Calu3 (cell line): ENCODE data around the gene EGF. TPM values are rescaled to one million over a fixed set of nuclear protein-coding genes. Genes with fewer than 3 reads are reported as not detected.
"Not testable (repeated sequence)": the region's sequence is repeated elsewhere in the genome, so short reads cannot be mapped to it uniquely, and the experiment has no call there.

ENCODE experiments used
- BruUV-seq: library from RNA; stranded (reverse); fragments of 400-500 nt; replicated peaks from 2 replicates; lab custom pipeline; 2021; lab: Mats Ljungman, UMichigan
- CTCF ChIA-PET: fragments of 300-600 bp; sonication (Branson Sonifier 250); formaldehyde crosslinking; loops from one replicate; lab custom pipeline; 2022; ENCODE audit warnings: antibody characterized with exemption; lab: Charles Lee
- DNase-seq: peaks from one replicate; pipeline ENCODE4 v3.0.0; 2022
- H3K27ac Mint-ChIP-seq: one replicate; pipeline ENCODE4 v1.8.0; 2022; ENCODE audit warnings: mixed read lengths; ENCODE audit not compliant: unreplicated experiment
- H3K27me3 Mint-ChIP-seq: one replicate; pipeline ENCODE4 v1.8.0; 2022; ENCODE audit warnings: mixed read lengths; ENCODE audit not compliant: unreplicated experiment
- H3K36me3 Mint-ChIP-seq: one replicate; pipeline ENCODE4 v1.8.0; 2022; ENCODE audit warnings: mild to moderate bottlenecking, moderate library complexity, mixed read lengths; ENCODE audit not compliant: insufficient read depth, unreplicated experiment
- H3K4me1 Mint-ChIP-seq: one replicate; pipeline ENCODE4 v1.8.0; 2022; ENCODE audit warnings: mild to moderate bottlenecking, low read depth, mixed read lengths; ENCODE audit not compliant: unreplicated experiment
- H3K4me3 Mint-ChIP-seq: one replicate; pipeline ENCODE4 v1.8.0; 2022; ENCODE audit warnings: mild to moderate bottlenecking, low read depth, moderate library complexity, mixed read lengths; ENCODE audit not compliant: unreplicated experiment
- H3K9me3 Mint-ChIP-seq: one replicate; pipeline ENCODE4 v1.8.0; 2022; ENCODE audit warnings: low read depth, mixed read lengths; ENCODE audit not compliant: unreplicated experiment
- CTCF ChIP-seq: fragments of 200-600 bp; IDR thresholded peaks from one replicate; pipeline ENCODE4 v1.8.0; 2022; ENCODE audit warnings: antibody characterized with exemption; ENCODE audit not compliant: unreplicated experiment
- intact Hi-C: fragments of 100-400 bp; cut with micrococcal nuclease; formaldehyde crosslinking; loops from one replicate; pipeline ENCODE4 v1.10.0; 2022; ENCODE audit not compliant: unreplicated experiment
- total RNA-seq: library from RNA; stranded (reverse); gene quantifications from 2 replicates; pipeline ENCODE4 v1.2.3, GENCODE V29; 2022

EGF gene
- total RNA-seq, 1 experiment from 2014 or later = 1.4 TPM

DNA sequence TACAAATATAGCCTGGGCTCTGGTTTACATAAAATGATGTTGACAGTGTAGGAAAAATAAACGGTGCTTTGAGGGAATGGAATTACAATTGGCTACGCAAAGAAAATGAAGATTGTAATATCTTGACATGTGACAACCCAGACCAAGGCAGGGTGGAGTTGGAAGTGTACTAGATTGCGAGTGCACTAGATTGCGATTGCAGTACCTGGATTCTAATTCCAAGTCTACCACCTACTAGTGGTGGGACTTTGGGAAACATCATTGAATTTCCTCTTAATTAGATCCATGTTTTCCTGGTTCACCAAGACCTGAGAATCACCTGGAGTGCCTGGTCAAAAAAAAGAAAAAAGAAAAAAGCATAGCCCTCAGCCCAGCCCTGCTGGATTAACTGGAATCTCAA is 18.6 kb downstream of the EGF start:
- CTCF ChIA-PET = no interaction called here
- no peak for DNase-seq
- H3K4me1 Mint-ChIP-seq = no peaks in the 10 kb centered on the region
- H3K4me3 Mint-ChIP-seq = no peak overlapping the region
- intact Hi-C loops = no loop called here
- no peak overlapping the region for H3K27ac Mint-ChIP-seq
- H3K27me3 Mint-ChIP-seq = no peaks in the 10 kb centered on the region
- no peaks in the 10 kb centered on the region for H3K9me3 Mint-ChIP-seq
- H3K36me3 Mint-ChIP-seq = no peaks in the 10 kb centered on the region
- no TSS peak for BruUV-seq
- TF ChIP-seq CTCF = no peak

- H3K27me3 Mint-ChIP-seq, BruUV-seq, H3K27ac Mint-ChIP-seq, H3K9me3 Mint-ChIP-seq, H3K4me1 Mint-ChIP-seq, H3K36me3 Mint-ChIP-seq, CTCF ChIA-PET, H3K4me3 Mint-ChIP-seq, intact Hi-C loops, DNase-seq: not testable (repeated sequence)
Measured at GRCh38 chr4:109937352-109937751, 24.7 kb downstream of the EGF start.

GRCh38 chr4:109939190-109939589 is 26.5 kb downstream of the EGF start:
- Mint-ChIP-seq H3K9me3 (peaks cover 5% of the 10 kb centered on the region), H3K36me3 (no peaks in the 10 kb centered on the region), H3K27me3 (no peaks in the 10 kb centered on the region), H3K4me3 (no peak overlapping the region), H3K4me1 (no peaks in the 10 kb centered on the region), H3K27ac (no peak overlapping the region)
- BruUV-seq = no TSS peak
- no peak for TF ChIP-seq CTCF
- CTCF ChIA-PET = no interaction called here
- DNase-seq = no peak
- intact Hi-C loops = no loop called here

- Mint-ChIP-seq H3K27me3 (no peaks in the 10 kb centered on the region), H3K27ac (no peak overlapping the region), H3K9me3 (peaks cover 3% of the 10 kb centered on the region), H3K4me1 (peaks cover 16% of the 10 kb centered on the region), H3K4me3 (no peak overlapping the region), H3K36me3 (no peaks in the 10 kb centered on the region)
- no peak for TF ChIP-seq CTCF
- intact Hi-C loops = no loop called here
- DNase-seq = no peak
- BruUV-seq = no TSS peak
- CTCF ChIA-PET = no interaction called here
Measured at GRCh38 chr4:109942292-109942926, 29.7 kb downstream of the EGF start.

- H3K36me3 Mint-ChIP-seq = no peaks in the 10 kb centered on the region
- CTCF ChIA-PET = no interaction called here
- H3K27me3 Mint-ChIP-seq = no peaks in the 10 kb centered on the region
- H3K4me1 Mint-ChIP-seq = peaks cover 24% of the 10 kb centered on the region
- intact Hi-C loops = no loop called here
- no peak for DNase-seq
- H3K9me3 Mint-ChIP-seq = no peaks in the 10 kb centered on the region
- no peak overlapping the region for H3K27ac Mint-ChIP-seq
- no TSS peak for BruUV-seq
- no peak for TF ChIP-seq CTCF
- no peak overlapping the region for H3K4me3 Mint-ChIP-seq
Measured at GRCh38 chr4:109943745-109944144, 31.1 kb downstream of the EGF start.
